Stimulated activated naive CD8-positive, alpha-beta T cell treated with anti-CD3 and anti-CD28 coated beads, Interleukin-15, Interleukin-2, amounts not matched to agents 100 U/mL and 50 U/mL, for 24 hours (primary cell): ENCODE measurements around the gene RBM28.
"Not testable (repeated sequence)": the region's sequence is repeated elsewhere in the genome, so short reads cannot be mapped to it uniquely, and the experiment has no call there.

Experiments
- ATAC-seq: fragments of 150-1000 bp; cut with Tn5 transposase; one replicate; pipeline ENCODE4 v1.10.0; 2021
- DNase-seq: peaks from one replicate; pipeline ENCODE4 v3.0.0; 2021

RBM28 gene

DNA sequence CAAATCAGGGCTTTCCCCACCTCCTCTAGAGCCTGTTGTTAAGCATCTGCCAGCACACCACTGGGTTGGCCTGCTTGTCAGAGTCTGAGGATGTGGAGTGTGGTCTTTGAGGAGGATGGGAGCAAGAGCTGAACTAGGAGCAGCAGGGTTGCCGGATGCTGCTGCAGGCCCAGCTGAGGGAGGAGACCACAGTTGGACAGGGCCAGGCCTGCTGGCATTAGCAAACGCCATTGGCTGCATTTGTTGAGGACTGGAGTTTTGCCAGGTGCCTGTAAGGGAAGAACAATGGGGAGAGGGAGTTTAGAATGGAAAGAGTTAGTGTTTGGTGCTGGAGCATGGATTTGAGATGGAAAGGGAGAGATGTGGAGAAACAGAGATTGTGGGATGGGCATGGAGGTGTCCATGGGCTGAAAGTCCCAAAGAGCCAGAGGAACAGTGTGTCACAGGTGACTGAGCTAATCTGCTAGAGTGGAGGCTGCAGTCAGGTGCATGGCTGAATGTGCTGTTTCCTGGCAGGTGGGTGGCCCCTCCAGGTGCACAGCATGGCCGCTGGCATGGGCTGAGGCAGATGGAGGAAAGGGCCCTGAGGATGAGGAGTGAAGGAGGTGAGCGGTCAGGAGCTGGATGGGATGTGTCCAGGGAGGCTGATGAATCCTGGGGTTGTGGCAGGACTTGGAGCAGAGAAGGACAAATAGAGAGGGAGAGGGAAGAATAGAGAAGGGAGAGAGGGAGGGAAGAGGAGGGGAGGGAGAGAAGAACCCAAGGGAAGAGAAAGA lies 61.9 kb downstream of the RBM28 start:
- DNase-seq (no peak), ATAC-seq (no peak)

DNA sequence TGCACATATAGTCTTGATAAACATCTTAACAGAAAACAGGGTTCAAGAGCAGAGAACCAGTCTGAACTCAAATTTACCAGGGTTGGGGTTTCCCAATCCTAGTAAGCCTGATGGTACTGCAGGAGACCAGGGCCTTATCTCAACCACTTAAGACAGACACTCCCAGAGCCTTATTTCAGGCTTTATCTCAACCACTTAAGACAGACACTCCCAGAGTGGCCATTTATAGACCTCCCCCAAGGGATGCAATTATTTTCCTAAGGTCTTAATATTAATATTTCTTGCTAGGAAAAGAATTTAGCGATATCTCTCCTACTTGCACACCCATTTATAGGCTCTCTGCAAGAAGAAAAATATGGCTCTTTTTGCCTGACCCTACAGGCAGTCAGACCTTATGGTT lies 63.3 kb downstream of the RBM28 start:
- not testable (repeated sequence) for DNase-seq, ATAC-seq

DNA sequence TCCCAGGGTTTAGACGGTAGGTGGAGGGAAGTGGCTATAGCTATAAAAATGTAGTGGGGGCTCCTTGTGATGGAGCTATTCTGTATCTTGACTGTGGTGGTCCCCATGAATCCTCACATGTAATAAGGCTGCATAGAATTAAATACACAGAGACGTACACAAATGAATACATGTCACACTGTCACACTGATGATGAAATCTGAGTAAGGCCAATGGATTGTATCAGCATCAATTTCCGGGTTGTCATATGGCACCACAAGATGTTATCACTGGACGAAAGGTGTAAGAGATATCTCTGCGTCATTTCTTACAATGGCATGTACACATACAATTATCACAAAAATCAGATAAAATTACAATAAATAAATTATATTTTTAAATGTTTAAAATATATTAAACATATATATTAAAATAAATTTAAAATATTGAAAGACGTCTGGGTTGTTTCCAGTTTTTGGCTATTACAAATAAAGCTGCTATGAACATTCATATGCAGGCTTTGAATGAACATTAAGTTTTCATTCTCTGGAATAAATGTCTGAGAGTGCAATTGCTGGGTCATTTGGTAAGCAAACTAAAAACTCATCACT lies 64.5 kb downstream of the RBM28 start:
- DNase-seq (no peak), ATAC-seq (no peak)

DNA sequence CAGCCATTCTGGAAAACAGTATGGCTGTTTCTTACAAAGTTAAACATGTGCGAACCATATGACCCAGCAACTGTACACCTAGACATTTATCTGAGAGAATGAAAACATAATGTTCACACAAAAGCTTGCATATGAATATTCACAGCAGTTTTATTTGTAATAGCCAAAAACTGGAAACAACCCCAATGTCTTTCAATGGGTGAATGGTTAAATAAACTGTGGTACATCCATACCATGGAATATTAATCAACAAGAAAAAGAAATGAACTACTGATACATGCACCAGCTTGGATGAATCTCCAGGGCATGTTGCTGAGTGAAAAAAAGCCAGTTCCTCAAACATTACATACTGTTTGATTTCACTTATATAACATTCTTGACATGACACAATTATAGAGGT lies 65.3 kb downstream of the RBM28 start:
- DNase-seq (no peak), ATAC-seq (no peak)

DNA sequence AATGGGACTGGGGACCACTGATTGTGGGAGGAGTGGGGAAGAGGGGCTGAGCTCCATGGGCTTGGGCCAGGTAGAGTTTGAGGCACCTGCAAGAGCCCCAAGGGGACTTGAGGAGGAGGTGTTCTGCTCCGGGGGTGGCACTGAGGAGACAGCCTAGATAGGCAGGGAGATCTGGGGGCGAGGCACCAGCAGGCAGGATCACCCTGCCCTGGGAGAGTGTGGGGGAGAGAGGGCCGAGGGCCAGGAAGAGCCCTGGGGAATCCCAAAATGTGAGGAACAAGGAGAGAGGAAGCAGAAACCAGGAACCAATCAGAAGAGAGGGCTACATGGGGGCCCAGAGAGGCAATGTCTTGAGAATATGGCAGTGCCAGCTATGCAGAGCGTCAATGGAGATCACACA lies 68.0 kb downstream of the RBM28 start:
- ATAC-seq (no peak), DNase-seq (no peak)

DNA sequence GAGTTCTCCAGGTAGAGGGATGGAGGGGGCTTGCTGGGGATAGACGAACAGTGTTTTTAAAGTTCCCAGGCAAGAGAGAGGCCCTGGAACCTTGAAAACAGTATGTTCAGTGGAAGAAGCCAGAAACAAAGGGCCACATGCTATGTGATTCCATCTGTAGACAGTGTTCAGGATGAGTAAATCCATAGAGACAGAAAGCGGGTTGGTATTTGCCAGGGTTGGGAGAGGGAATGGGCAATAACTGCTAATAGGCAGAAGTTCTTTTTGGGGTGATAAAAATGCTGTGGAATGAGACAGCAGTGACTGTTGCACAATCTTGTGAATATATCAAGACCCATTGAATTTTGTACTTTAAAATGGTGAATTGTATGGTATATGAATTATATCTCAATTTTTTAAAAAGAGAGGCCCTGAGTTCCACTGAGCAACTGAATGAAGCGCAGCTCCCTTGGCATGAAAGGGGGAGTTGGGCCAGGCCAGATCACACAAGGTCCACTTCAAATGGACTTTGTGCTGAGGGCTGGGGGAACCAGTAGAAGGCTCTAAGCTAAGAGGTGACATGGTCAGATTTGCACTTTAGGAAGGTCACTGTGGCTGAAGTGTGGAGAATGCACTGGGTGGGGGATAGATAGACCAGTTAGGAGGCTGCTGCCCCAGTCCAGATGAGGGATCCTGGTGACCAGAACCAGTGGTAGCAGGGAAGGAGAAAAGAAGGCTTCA lies 68.7 kb downstream of the RBM28 start:
- DNase-seq = no peak
- ATAC-seq = no peak

DNA sequence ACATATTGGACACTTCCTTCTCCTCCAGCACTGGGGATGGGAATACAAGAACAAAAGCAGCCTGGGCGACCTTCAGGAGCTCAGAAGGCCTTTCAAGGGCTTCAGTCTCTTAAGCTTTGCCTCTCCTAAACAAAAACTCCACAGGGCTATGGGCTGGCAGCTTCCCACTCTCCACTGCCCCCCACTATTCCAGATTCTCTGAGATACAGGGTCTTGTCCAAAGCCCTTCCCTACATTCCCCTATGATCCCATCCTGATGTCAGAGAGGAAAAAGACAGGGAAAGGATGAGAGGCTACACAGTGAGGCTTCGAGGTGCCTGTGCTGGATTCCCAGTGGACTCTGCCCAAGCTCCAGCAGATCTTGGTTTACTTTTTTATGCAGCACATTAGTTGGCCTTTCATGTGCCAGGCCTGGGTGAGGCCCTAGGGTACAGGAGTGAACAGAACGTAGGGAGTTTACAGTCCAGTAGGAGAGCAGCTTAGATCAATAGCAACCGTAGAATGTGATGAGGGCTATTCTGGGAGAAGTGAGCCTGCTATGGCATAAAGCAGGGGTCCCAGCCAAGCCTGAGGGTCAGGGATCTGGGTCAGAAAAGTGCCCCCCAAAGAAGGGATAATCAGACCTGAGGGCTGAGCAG lies 69.3 kb downstream of the RBM28 start:
- ATAC-seq (no peak), DNase-seq (no peak)

DNA sequence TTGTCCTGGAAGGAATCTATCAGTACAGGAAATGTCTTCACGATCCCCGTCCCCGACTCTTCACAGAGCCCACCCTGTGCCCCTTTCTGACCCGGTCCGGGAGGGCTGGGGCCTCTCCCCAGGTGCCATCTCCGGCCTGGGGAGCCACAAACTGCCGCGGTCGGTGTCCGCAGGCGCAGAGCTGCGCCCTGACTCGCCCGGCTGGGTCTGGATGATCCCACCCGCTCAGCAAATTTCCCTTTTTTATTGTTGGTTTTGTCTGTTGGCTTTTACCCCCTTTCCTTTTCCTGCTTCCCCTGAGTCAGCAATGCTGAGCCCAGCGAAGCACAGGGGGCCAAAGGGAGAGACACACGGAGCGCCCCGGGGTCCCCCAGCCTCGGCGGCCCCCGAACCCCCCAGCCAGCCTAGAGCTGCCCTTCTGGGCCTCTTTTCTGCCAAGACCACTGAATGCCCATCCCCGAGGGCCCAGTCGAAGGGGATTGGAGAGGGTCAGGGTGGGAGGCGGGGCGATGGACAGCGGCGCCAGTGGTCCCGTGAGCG lies 71.7 kb downstream of the RBM28 start:
- DNase-seq (no peak), ATAC-seq (no peak)

DNA sequence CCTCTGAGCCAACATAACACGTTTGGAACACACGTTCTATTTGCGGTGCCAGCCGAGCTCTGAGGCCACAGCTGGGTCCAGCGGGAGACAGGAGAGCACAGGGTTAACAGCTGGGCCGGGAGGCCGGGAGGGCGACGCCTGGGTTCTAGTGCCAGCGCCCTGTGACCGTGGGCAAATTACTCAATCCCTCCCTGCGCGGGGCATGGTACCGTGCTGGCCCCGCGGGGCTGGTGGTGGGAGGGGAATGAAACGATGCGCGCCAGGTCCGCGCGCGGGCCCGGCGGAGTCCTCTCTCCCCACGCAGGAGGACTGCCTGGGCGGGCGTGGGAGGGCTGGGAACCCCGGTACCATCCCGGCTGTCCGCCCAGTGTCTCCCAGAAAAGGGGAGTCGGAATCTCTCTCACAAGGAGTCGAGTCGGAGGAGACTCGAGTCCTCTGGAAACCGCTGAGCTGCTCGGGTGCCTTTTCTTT lies 72.2 kb downstream of the RBM28 start:
- ATAC-seq (no peak), DNase-seq (no peak)

DNA sequence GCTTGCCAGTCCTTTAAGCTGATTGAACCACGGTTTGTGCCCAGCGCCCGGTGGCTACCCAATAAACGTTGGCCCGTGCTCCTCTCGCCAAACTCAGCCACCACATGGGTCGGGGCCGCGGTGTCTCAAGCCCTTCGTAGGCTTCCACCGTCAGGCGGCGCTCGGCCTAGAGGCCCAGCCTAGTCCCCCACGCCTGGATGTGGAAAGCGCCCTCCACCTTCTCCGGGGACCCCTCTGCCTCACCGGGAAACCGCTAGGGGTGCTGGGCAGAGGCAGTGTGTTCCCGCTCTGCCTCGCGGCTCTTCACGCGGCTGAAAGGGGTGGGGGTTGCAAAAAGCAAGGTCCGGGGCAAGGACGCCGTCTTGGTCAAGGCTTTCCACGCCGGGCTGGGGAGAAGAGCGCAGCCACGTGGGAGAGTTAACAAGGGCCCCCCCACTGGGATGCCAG lies 72.9 kb downstream of the RBM28 start:
- ATAC-seq (peak; percentile 15), DNase-seq (no peak)

DNA sequence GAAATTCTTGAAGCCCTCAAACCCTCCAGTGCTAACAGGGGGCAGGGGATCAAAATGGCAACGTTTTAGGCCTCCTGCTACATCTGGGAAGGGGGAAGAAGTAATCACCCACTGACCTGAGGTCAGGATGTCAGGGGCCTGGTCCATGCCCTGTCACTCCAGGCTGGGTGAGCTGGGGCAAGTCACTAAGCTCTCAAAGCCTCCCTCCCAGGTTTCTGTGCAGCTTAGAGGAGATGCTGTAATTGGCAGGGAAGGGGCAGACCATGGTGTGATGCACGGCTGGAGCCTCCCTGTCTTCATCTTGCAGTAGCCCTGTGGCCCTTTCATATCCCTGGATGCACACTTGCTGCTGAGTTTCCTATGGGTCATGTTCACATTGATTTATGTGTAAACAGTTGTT lies 75.5 kb downstream of the RBM28 start:
- ATAC-seq (no peak), DNase-seq (no peak)

DNA sequence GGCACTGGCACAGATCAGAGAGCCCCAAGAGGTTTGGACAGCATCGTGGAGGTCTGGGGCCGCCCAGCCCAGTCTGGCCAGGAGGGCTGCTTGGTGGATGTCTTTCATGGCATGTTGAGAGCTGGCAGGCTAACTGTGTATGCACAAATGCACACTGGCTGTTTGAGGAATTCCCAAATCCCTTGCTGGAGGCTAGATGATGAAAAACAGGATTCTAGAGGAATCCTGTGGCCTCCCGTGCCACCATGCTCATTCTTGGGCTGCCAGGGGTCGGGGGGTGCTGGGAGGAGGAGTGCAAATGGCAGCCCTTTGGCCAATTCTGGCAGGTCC lies 76.1 kb downstream of the RBM28 start:
- DNase-seq = no peak

DNA sequence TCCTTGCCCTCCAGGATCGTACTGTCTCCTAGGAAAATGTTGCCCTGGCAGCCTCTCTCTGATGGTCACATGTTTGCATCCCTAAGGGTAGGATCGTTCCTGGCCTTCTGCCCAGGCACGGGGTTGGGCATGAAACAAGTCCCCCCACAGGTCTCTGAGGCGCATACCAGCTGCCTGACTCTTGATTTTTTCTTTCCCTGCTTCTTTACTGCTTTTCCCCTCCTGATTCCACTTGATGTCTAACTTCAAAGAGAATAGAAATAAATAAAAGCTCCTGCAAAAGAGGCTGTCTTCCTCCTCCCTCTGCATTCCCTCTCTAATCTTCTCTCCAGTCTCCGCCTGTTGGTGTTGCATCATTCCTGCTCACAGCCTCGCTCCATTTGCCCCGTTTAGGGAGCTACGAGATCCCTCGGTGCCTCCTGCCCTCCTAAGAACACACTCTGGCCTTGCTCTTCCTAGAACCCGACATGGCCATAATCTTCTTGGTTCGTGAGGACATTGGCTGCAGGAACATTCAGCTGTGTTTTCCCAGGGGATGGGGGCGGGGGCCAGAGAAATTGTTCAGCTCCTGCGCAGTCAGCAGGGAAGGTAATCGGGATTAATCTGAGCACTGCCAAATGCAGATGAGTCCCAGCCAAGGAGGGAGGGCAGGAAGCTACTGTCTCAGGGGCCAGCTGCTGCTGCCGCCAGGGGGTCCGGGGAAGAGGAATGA lies 76.7 kb downstream of the RBM28 start:
- DNase-seq = no peak

More for the DNA sequence above, 76.1 kb downstream of the RBM28 start:
- ATAC-seq = no peak

DNA sequence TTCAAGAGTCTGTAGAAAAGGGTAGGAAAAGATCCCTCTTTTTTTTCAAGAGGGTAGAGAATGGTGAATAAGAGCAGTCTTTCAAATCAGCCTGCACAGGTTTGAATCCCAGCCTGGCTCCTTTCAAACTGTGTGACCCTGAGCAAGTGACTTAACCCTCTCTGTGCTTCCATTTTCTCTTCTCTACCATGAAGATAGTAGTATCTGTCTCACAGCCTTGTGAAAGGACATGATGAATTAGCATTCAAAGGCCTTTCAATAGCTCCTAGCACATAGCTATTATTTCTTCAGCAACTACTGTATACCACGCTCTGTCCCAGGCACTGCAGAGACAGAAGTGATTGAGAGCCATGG lies 77.2 kb downstream of the RBM28 start:
- no peak for ATAC-seq

More for the DNA sequence above, 76.7 kb downstream of the RBM28 start:
- no peak for ATAC-seq

DNA sequence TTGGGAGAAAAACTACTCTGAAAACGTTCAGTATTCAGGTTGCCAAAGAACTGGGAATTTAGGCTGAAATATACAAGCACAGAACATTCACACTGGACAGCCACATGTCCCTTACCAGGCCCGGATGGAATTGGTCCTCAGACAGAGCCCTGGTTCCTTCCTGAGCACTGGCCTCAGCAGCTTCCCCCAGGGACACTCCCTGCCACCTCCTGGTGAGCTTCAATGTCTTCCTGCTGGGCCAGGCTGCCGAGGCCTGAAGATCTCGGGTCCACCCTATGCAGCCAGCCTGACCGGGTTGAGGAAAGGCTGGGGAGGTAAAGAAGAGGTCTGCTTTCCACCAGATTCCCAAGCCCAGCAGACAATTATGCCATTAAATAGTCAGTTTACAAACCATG lies 77.8 kb downstream of the RBM28 start:
- DNase-seq (no peak), ATAC-seq (no peak)

More for the DNA sequence above, 77.2 kb downstream of the RBM28 start:
- no peak for DNase-seq

DNA sequence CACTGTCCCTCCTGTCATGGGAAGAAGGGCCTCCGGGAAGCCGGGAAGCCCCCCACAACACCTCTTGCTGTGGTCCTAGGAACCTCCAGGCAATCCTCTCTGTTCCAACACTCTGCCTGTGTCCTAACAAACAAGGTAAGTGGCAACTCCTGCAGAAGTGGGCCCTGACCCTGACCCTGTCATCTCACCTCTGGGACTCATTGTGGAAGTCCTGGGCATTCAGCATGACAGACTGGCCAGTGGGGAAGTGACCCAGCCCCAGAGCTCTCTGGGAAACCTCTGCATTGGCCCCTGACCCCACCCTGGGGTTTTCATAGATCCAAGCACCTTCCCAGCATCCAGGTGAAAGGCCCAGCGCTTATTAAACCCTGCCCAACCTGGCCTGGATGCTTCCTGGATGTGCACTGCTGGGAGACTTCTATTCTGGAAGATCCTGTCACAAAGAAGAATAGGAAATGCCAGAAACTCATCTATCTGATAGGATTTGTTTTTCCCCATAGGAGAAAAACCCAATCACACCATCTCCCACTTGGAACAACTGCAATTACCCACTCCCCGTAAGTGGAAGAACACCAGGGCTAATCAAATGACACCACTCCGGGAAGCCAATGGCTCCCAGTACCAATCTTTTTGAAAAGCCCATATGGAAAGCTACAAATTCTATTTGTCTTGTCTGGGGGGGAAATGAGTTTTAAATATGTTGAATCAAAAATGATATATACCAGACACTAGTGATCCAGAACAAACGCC lies 78.4 kb downstream of the RBM28 start:
- DNase-seq (no peak), ATAC-seq (no peak)

DNA sequence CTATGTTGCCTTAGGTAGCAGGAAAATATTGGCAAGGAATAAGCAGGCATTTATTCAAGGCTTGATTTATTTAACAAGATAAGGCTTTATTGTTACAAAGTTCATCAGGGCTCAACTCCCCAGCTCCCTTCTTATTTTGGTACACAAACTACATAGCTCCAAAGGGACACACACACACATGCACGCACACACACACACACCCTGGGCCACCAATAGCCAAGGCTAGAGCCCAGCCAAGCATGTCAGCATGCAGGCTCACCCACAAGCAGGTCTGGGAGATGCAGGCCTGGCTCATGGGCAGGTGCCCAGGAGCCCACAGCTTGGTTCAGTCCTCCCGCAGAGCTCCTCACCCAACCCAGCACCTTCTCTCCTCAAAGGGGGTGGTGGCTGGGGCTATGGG lies 79.2 kb downstream of the RBM28 start:
- ATAC-seq (no peak), DNase-seq (no peak)

DNA sequence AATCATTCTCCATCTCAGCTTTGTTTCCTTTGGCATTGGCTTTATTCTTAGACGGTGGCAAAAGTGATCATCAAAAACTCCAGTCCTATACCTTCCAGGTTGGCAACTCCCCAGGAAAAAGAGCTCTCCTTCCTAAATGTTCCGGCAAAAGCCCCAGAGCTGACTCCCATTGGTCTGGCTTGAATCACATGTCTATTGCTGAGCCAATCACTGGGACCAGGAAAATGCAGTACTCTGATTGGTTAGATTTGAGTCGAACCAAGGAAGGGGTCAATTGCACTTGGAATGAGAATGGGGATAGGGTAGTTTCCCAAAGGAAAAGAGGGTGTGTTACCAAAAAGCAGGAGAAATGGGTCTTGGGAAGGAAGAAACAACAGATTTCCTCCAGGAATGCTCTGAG lies 80.3 kb downstream of the RBM28 start:
- DNase-seq = no peak
- ATAC-seq = no peak

DNA sequence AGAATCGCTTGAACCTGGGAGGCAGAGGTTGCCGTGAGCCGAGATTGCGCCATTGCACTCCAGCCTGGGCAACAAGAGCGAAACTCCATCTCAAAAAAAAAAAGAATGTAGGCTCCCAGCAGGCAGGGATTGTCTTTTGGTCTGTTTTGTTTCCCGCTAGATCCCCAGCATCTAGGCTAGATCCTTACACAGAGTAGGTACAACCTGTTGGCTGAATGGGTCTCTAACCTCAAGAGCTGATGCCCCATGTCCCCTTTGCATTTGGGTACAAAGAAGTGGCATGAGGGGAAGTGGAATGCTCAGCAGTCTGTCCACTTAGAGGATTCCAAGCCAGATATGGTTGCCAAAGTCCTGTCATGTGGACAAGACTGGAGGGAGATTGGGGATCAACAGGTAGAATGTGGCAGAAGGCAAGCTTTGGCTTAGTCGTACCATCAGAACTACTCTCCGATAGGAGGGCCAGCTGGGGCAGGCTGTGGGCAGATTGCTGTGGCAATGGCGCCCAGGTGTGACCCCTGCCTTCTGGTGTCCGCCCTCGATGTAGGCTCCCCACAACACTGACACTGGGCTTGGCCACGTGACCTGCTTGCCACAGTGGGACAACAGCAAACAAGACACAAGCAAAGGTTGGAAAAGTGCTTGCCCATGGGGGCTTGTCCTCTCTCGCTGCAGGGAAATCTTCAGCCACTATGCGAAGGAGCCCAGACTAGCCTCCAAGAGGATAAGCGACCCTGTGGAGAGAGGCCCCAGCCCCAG lies 81.3 kb downstream of the RBM28 start:
- ATAC-seq = no peak

DNA sequence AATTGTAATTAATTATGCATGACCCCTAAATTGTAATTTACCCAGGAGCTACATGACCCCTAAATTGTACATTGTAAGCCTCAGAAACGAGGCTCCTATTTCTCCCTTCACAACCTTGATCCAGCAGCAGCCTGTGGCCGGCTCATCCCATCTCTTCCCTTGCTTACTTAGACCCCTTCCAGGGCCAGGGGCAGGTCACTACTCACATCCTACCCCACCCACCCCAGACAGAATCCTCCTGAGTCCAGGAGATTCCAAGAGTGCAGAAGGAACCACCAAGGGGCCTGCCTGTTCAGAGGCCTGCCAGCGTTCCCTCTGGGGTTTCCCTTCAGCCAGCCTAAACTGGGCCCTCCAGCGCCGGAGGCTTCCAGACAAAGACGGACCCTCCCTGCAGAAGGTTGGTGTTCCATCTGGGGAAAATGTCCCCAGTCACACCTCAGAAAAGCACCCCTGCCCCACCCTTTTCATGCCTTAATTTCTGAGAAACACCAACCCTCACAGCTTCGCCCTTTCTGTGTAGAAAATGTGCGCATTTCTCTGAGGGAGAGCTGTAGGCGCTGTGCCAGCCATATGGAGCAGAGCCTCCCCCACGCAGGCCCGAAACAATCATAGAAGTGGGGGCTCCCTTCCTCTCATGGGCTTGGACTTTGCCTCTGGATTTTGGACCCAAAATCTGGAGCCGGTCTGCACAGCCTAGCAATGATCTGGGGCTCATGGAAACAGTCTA lies 83.5 kb downstream of the RBM28 start:
- no peak for DNase-seq
- no peak for ATAC-seq

More for the DNA sequence above, 81.3 kb downstream of the RBM28 start:
- no peak for DNase-seq
